Muscle of leg (tissue), 11 donors: ENCODE results near the gene S100A3. TPM values are rescaled to one million over a fixed set of nuclear protein-coding genes. Genes with fewer than 3 reads are reported as not detected.
A peak's percentile ranks its signal among the peaks of the same experiment; 100 is the strongest.

Experiments
- DNase-seq: peaks from one replicate; pipeline ENCODE4 v3.0.0; 2013
- H3K27ac ChIP-seq: one replicate; pipeline ENCODE4 v1.5.1; 2013; ENCODE audit warnings: mild to moderate bottlenecking, low read length, control low read depth
- H3K27me3 ChIP-seq: one replicate; pipeline ENCODE4 v1.6.1; 2013; ENCODE audit warnings: low read length; ENCODE audit not compliant: control insufficient read depth, insufficient read depth
- H3K36me3 ChIP-seq: one replicate; pipeline ENCODE4 v1.6.1; 2013; ENCODE audit warnings: low read length; ENCODE audit not compliant: control insufficient read depth, insufficient read depth
- H3K4me1 ChIP-seq: one replicate; pipeline ENCODE4 v1.6.1; 2013; ENCODE audit warnings: low read length; ENCODE audit not compliant: control insufficient read depth, insufficient read depth
- H3K4me3 ChIP-seq: one replicate; pipeline ENCODE4 v1.5.1; 2013; ENCODE audit warnings: low read length, control low read depth
- H3K9me3 ChIP-seq: replicated peaks from 2 replicates; pipeline ENCODE4 v1.6.1; 2013; ENCODE audit warnings: low read depth, low read length; ENCODE audit not compliant: control insufficient read depth
- WGBS: methylation state at CpG from one replicate; pipeline ENCODE4 v1.1.5; 2013; ENCODE audit warnings: missing lambda C conversion rate; ENCODE audit not compliant: insufficient coverage; 5-methylcytosine and 5-hydroxymethylcytosine counted together
- polyA plus RNA-seq, 8 donors: library from polyadenylated mRNA; unstranded; fragments of 120-200 nt; gene quantifications; one replicate each; pipeline versions ENCODE4 v1.2.1 to v1.2.3, GENCODE V29; 2013; ENCODE audit warnings: inconsistent platforms in 1 of 8, low replicate concordance in 1 of 8; ENCODE audit not compliant: insufficient read length in 8 of 8, insufficient read depth in 1 of 8
- total RNA-seq: library from RNA; stranded (reverse); fragments of 120-200 nt; gene quantifications from one replicate; pipeline ENCODE4 v1.2.4, GENCODE V29; 2013

Gene S100A3
- total and polyA plus RNA-seq, 9 donors: 0.30 to 1.4 (median 0.66) TPM

- Histone ChIP-seq H3K4me3 (peak within 1 kb of the TSS; percentile 50), H3K4me1 (peaks cover 42% of the 10 kb centered on the region), H3K36me3 (peaks cover 10% of the 10 kb centered on the region), H3K27ac (peak within 1 kb of the TSS; percentile 88), H3K9me3 (no peaks in the 10 kb centered on the region), H3K27me3 (no peaks in the 10 kb centered on the region)
- DNase-seq: peak; percentile 64
- 9% methylated on average over 15 of the region's 18 CpGs for WGBS
Observed at GRCh38 chr1:153535242-153536011, 13.6 kb downstream of the S100A3 start, which contains the start of gene S100A6. Gene S100A6 (minus strand): TSS chr1:153535991. CDS start chr1:153535339, 652 bp downstream.

GRCh38 chr1:153534925-153535241 is 14.2 kb downstream of the S100A3 start:
- Histone ChIP-seq H3K4me3 (peak overlapping the region; percentile 50), H3K27ac (peak overlapping the region; percentile 88), H3K4me1 (peaks cover 42% of the 10 kb centered on the region), H3K36me3 (peaks cover 10% of the 10 kb centered on the region), H3K9me3 (no peaks in the 10 kb centered on the region), H3K27me3 (no peaks in the 10 kb centered on the region)
- no CpG with 5 or more reads among the region's 3 CpGs for WGBS
- no peak for DNase-seq

DNA sequence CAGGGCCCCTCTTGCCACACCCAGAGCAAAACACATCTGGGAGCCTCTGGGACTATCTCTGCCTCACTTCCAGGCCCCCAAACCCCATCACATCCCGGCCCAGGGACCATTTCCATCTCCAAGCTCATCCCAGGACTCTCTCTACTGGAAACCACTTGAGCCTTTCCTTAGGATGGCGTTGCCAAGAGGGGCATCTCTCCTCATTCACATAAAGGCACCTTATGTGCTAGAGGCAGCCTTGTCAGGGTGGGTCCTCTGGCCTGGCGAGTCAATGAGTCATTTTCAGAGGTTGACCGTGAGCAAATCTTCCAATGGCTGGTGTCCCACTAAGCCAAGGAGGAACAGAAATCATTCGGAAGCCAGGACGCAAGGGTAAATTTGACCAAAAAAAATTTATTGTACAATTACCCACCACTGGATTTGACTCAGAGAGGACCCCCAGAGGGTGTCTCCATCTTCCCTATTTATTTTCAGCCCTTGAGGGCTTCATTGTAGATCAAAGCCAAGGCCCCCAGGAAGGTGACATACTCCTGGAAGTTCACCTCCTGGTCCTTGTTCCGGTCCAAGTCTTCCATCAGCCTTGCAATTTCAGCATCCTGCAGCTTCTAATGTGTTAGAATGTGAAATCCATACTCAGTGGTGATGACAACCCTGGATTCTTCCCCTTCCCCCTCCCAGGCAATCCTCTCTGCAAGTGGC is 14.7 kb downstream of the S100A3 start:
- H3K9me3 ChIP-seq: no peaks in the 10 kb centered on the region
- H3K4me3 ChIP-seq: peak overlapping the region; percentile 50
- H3K27ac ChIP-seq: peak overlapping the region; percentile 88
- peaks cover 42% of the 10 kb centered on the region for H3K4me1 ChIP-seq
- DNase-seq: no peak
- WGBS: 78% methylated on average over 4 of the region's 7 CpGs
- H3K27me3 ChIP-seq: no peaks in the 10 kb centered on the region
- H3K36me3 ChIP-seq: peaks cover 10% of the 10 kb centered on the region

- peak; percentile 57 for DNase-seq
- no peaks in the 10 kb centered on the region for H3K9me3 ChIP-seq
- H3K27ac ChIP-seq: peak overlapping the region; percentile 70
- WGBS: 34% methylated on average over 7 of the region's 13 CpGs
- peak overlapping the region; percentile 34 for H3K4me3 ChIP-seq
- H3K4me1 ChIP-seq: peaks cover 42% of the 10 kb centered on the region
- H3K36me3 ChIP-seq: peaks cover 10% of the 10 kb centered on the region
- H3K27me3 ChIP-seq: no peaks in the 10 kb centered on the region
Observed at GRCh38 chr1:153533689-153534201, 15.3 kb downstream of the S100A3 start.

DNA sequence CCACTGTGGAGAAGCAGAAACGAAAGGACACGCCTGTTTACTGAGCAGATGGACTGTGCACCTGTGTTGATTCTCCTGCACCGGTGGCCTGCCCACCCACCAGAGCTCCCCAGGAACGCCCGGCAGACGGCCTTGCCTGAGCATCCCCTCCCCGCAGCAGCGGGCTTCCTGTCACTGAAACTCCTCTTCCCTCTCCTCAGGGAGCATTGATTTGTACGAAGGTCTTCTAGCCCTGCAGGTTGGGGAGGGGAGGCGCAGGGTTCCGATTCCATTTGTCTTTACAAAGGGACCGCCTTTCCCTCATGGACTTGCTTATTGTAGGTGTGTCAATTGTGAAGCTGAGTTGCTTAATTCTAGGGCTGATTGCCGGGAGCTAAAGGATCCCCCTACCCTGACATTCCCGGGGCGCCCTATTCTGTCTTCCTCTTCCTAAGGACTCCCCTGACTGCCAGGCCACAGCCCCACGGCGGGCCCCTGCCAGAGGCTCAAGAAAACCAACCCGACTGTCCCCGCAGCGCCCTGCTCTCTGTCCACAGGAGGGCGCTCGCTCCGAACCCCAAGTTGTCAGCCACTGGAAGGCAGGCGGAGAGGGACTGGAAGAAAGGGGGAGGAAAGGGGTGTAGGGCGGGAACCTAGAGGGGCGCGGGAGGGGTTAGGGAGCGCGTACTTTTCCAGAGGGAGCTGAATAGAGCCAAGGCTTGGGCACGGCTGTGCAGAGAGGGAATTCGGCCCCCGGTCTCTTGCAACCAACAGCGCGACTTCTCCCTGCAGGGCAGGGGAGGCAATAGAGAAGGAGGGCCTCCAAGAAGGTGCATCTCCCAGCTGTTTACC is 16.1 kb downstream of the S100A3 start:
- Histone ChIP-seq H3K9me3 (no peaks in the 10 kb centered on the region), H3K4me1 (peaks cover 42% of the 10 kb centered on the region), H3K27ac (peak overlapping the region; percentile 70), H3K27me3 (no peaks in the 10 kb centered on the region), H3K36me3 (peaks cover 10% of the 10 kb centered on the region), H3K4me3 (peak overlapping the region; percentile 34)
- DNase-seq: peak; percentile 94
- 1% methylated on average over 16 of the region's 34 CpGs for WGBS

- no peak overlapping the region for H3K27ac ChIP-seq
- H3K4me3 ChIP-seq: no peak overlapping the region
- H3K9me3 ChIP-seq: no peaks in the 10 kb centered on the region
- DNase-seq: no peak
- H3K4me1 ChIP-seq: peaks cover 42% of the 10 kb centered on the region
- peaks cover 10% of the 10 kb centered on the region for H3K36me3 ChIP-seq
- no peaks in the 10 kb centered on the region for H3K27me3 ChIP-seq
- 50% methylated on average over 1 of the region's 2 CpGs for WGBS
Observed at GRCh38 chr1:153532181-153532580, 16.9 kb downstream of the S100A3 start.

DNA sequence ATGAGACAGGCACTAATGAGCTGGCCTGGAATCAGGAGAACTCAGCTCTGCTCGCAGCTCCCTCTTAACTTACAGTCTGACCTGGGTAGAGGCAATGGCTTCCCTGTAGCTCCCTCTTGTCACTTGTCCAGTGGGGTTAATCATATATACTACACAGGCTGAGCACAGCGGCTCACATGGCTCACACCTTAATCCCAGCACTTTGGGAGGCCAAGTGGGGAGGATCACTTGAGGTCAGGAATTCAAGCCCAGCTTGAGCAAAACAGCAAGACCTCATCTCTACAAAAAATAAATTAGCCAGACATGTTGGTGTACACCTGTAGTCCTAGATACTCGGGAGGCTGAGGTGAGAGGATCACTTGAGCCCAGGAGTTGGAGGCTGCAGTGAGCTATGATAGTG is 17.4 kb downstream of the S100A3 start:
- Histone ChIP-seq H3K27ac (no peak overlapping the region), H3K9me3 (no peaks in the 10 kb centered on the region), H3K36me3 (peaks cover 10% of the 10 kb centered on the region), H3K27me3 (no peaks in the 10 kb centered on the region), H3K4me3 (no peak overlapping the region), H3K4me1 (peaks cover 39% of the 10 kb centered on the region)
- 60% methylated on average over 1 of the region's 3 CpGs for WGBS
- DNase-seq: no peak

- H3K36me3 ChIP-seq: no peaks in the 10 kb centered on the region
- H3K9me3 ChIP-seq: no peaks in the 10 kb centered on the region
- no peak for DNase-seq
- no peaks in the 10 kb centered on the region for H3K27me3 ChIP-seq
- no peak overlapping the region for H3K27ac ChIP-seq
- peaks cover 16% of the 10 kb centered on the region for H3K4me1 ChIP-seq
- 66% methylated on average over 4 of the region's 5 CpGs for WGBS
- no peak overlapping the region for H3K4me3 ChIP-seq
Observed at GRCh38 chr1:153527683-153528040, 21.4 kb downstream of the S100A3 start.

- H3K4me1 ChIP-seq: peaks cover 11% of the 10 kb centered on the region
- H3K9me3 ChIP-seq: no peaks in the 10 kb centered on the region
- no peaks in the 10 kb centered on the region for H3K36me3 ChIP-seq
- no peak overlapping the region for H3K27ac ChIP-seq
- WGBS: 50% methylated on average over 2 of the region's 8 CpGs
- H3K4me3 ChIP-seq: no peak overlapping the region
- no peak for DNase-seq
- H3K27me3 ChIP-seq: no peaks in the 10 kb centered on the region
Observed at GRCh38 chr1:153527023-153527682, 21.9 kb downstream of the S100A3 start.
